Neural cell (in vitro differentiated cells): Measurements from ENCODE around the gene GATB. TPM values are rescaled to one million over a fixed set of nuclear protein-coding genes. Genes with fewer than 3 reads are reported as not detected.
A peak's percentile ranks its signal among the peaks of the same experiment; 100 is the strongest.

ENCODE experiments used
- H2AFZ ChIP-seq: fragments of 200-600, 300-800 bp; sonication (generic), shearing (Covaris generic); 2 replicates; pipeline ENCODE4 v1.6.0; 2014; ENCODE audit warnings: low read depth, mild to moderate bottlenecking, antibody characterized with exemption, low read length, moderate library complexity
- H3F3A ChIP-seq: fragments of 200-600 bp; shearing (Covaris generic); 2 replicates; pipeline ENCODE4 v1.6.1; 2016; ENCODE audit warnings: mild to moderate bottlenecking, moderate library complexity, mixed read lengths, antibody characterized with exemption, low read length; ENCODE audit not compliant: insufficient read depth, poor library complexity, severe bottlenecking
- H3K27ac ChIP-seq: fragments of 200-600, 300-800 bp; sonication (generic), shearing (Covaris generic); 2 replicates; pipeline ENCODE4 v1.5.1; 2014; ENCODE audit warnings: mild to moderate bottlenecking, low read length, moderate library complexity
- H3K27me3 ChIP-seq: fragments of 300-800, 200-600 bp; sonication (generic), shearing (Covaris generic); 2 replicates; pipeline ENCODE4 v1.6.0; 2014; ENCODE audit warnings: mild to moderate bottlenecking, low read depth, low read length, moderate library complexity; ENCODE audit not compliant: insufficient read depth
- H3K36me3 ChIP-seq: fragments of 300-800, 200-600 bp; sonication (generic), shearing (Covaris generic); 2 replicates; pipeline ENCODE4 v1.5.1; 2014; ENCODE audit warnings: mild to moderate bottlenecking, antibody characterized with exemption, low read length, moderate library complexity; ENCODE audit not compliant: insufficient read depth
- H3K4me2 ChIP-seq: fragments of 300-800, 200-600 bp; sonication (generic), shearing (Covaris generic); 2 replicates; pipeline ENCODE4 v1.6.0; 2014; ENCODE audit warnings: mild to moderate bottlenecking, low read length
- H3K4me3 ChIP-seq: fragments of 300-800, 200-600 bp; sonication (generic), shearing (Covaris generic); 2 replicates; pipeline ENCODE4 v1.5.1; 2014; ENCODE audit warnings: mild to moderate bottlenecking, low read length, moderate library complexity
- H3K79me2 ChIP-seq: fragments of 200-600 bp; shearing (Covaris generic); replicated peaks from 2 replicates; pipeline ENCODE4 v1.6.0; 2014; ENCODE audit warnings: mild to moderate bottlenecking, low read length, moderate library complexity; ENCODE audit not compliant: insufficient read depth
- H3K9ac ChIP-seq: fragments of 300-800, 200-600 bp; sonication (generic), shearing (Covaris generic); 2 replicates; pipeline ENCODE4 v1.6.1; 2016; ENCODE audit warnings: mild to moderate bottlenecking, low read length, mixed read lengths
- H3K9me2 ChIP-seq: fragments of 200-600 bp; shearing (Covaris generic); 2 replicates; pipeline ENCODE4 v1.6.1; 2016; ENCODE audit warnings: mild to moderate bottlenecking, low read length, mixed read lengths; ENCODE audit not compliant: insufficient read depth
- H3K9me3 ChIP-seq: fragments of 200-600, 300-800 bp; sonication (generic), shearing (Covaris generic); 2 replicates; pipeline ENCODE4 v1.6.1; 2016; ENCODE audit warnings: mild to moderate bottlenecking, mixed run types, low read length, moderate library complexity, mixed read lengths
- H4K20me1 ChIP-seq: fragments of 200-600 bp; shearing (Covaris generic); 2 replicates; pipeline ENCODE4 v1.6.1; 2016; ENCODE audit warnings: mild to moderate bottlenecking, mixed run types; ENCODE audit not compliant: insufficient read depth
- EP300 ChIP-seq: fragments of 450-650 bp; conservative IDR thresholded peaks from 2 replicates; pipeline ENCODE4 v1.6.1; 2014; ENCODE audit warnings: antibody characterized with exemption, mild to moderate bottlenecking, moderate library complexity; ENCODE audit not compliant: poor library complexity, severe bottlenecking
- EZH2 ChIP-seq: fragments of 200-600, 300-800 bp; shearing (Covaris generic), sonication (generic); IDR thresholded peaks from 2 replicates; pipeline ENCODE4 v1.6.1; 2014; ENCODE audit warnings: antibody characterized with exemption, low read length, borderline replicate concordance, mild to moderate bottlenecking; ENCODE audit not compliant: insufficient read depth, poor library complexity, severe bottlenecking
- MXI1 ChIP-seq: fragments of 450-650 bp; conservative IDR thresholded peaks from 2 replicates; pipeline ENCODE4 v1.6.1; 2014; ENCODE audit warnings: antibody characterized with exemption, mild to moderate bottlenecking; ENCODE audit not compliant: poor library complexity, severe bottlenecking
- POLR2AphosphoS5 ChIP-seq: IDR thresholded peaks from 2 replicates; pipeline ENCODE4 v1.6.1; 2012
- RAD21 ChIP-seq: fragments of 450-650 bp; conservative IDR thresholded peaks from 2 replicates; pipeline ENCODE4 v1.6.1; 2014; ENCODE audit warnings: antibody characterized with exemption, mild to moderate bottlenecking, moderate library complexity
- SMC3 ChIP-seq: fragments of 450-650 bp; conservative IDR thresholded peaks from 2 replicates; pipeline ENCODE4 v1.6.1; 2014; ENCODE audit warnings: antibody characterized with exemption, mild to moderate bottlenecking, moderate library complexity; ENCODE audit not compliant: poor library complexity
- TAF1 ChIP-seq: IDR thresholded peaks from 2 replicates; pipeline ENCODE4 v1.6.1; 2012; ENCODE audit warnings: low read depth
- polyA plus RNA-seq: library from polyadenylated mRNA; depleted of rRNA; stranded (reverse); fragments of >200 nt; gene quantifications from 2 replicates; pipeline ENCODE4 v1.2.3, GENCODE V29; 2014
- TF ChIP-seq, protein P1 (sequence below): IDR thresholded peaks from 2 replicates; pipeline ENCODE4 v1.6.1; 2012; ENCODE audit warnings: borderline replicate concordance
- TF ChIP-seq, protein P2 (sequence below): fragments of 450-650 bp; IDR thresholded peaks from 2 replicates; pipeline ENCODE4 v1.5.1; 2014; ENCODE audit warnings: antibody characterized with exemption, mild to moderate bottlenecking, moderate library complexity; ENCODE audit not compliant: poor library complexity, severe bottlenecking

GATB gene
- polyA plus RNA-seq, 1 donor from 2014 or later, result 15.3 TPM

DNA sequence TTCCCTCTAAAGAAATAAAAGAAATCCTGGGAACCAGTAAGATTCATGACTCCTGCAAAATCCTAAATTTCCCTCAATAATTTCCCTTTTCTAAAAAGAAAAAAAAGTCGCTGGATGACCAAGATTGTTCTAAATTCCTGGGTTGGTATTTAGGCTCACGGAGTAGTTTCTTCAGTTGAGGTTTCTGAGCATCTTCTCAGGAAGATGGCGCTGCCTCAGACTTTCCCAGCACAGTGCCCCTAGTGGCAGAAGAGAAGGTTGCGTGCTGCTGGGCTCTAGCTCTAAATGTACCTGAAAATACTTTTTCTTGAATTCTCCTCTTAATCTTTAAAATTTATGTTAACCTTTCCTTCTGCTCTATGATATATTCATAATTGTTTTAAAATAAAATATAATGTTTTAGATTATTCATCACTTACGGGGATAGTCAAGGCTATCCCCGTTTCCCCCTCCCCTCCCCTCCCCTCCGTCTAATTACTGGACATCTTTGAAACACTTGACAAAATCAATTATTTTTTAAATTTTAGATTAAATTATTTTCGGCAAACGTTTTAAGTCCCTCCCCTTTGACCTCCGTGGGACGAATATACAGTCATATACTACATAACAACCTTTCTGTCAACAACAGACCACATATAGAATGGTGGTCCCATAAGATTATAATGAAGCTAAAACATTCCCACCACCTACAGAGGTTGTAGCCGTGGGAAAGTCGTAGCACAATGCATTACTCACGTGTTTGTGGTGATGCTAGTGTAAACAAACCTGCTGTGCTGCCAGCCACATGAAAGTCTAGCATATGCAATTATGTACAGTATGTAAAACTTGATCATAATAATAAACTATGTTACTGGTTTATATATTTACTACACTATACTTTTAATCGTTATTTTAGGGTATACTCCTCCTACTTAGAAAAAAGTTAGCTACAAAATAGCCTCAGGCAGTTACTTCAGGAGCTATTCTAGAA, 41.0 kb upstream of the GATB start:
- TF ChIP-seq, protein P1, sequence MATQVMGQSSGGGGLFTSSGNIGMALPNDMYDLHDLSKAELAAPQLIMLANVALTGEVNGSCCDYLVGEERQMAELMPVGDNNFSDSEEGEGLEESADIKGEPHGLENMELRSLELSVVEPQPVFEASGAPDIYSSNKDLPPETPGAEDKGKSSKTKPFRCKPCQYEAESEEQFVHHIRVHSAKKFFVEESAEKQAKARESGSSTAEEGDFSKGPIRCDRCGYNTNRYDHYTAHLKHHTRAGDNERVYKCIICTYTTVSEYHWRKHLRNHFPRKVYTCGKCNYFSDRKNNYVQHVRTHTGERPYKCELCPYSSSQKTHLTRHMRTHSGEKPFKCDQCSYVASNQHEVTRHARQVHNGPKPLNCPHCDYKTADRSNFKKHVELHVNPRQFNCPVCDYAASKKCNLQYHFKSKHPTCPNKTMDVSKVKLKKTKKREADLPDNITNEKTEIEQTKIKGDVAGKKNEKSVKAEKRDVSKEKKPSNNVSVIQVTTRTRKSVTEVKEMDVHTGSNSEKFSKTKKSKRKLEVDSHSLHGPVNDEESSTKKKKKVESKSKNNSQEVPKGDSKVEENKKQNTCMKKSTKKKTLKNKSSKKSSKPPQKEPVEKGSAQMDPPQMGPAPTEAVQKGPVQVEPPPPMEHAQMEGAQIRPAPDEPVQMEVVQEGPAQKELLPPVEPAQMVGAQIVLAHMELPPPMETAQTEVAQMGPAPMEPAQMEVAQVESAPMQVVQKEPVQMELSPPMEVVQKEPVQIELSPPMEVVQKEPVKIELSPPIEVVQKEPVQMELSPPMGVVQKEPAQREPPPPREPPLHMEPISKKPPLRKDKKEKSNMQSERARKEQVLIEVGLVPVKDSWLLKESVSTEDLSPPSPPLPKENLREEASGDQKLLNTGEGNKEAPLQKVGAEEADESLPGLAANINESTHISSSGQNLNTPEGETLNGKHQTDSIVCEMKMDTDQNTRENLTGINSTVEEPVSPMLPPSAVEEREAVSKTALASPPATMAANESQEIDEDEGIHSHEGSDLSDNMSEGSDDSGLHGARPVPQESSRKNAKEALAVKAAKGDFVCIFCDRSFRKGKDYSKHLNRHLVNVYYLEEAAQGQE, result no peak
- TF ChIP-seq, protein P2, sequence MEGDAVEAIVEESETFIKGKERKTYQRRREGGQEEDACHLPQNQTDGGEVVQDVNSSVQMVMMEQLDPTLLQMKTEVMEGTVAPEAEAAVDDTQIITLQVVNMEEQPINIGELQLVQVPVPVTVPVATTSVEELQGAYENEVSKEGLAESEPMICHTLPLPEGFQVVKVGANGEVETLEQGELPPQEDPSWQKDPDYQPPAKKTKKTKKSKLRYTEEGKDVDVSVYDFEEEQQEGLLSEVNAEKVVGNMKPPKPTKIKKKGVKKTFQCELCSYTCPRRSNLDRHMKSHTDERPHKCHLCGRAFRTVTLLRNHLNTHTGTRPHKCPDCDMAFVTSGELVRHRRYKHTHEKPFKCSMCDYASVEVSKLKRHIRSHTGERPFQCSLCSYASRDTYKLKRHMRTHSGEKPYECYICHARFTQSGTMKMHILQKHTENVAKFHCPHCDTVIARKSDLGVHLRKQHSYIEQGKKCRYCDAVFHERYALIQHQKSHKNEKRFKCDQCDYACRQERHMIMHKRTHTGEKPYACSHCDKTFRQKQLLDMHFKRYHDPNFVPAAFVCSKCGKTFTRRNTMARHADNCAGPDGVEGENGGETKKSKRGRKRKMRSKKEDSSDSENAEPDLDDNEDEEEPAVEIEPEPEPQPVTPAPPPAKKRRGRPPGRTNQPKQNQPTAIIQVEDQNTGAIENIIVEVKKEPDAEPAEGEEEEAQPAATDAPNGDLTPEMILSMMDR, result peak; percentile 59
- no peak for TF ChIP-seq EP300
- H3F3A ChIP-seq, result no peaks in the 10 kb centered on the region

DNA sequence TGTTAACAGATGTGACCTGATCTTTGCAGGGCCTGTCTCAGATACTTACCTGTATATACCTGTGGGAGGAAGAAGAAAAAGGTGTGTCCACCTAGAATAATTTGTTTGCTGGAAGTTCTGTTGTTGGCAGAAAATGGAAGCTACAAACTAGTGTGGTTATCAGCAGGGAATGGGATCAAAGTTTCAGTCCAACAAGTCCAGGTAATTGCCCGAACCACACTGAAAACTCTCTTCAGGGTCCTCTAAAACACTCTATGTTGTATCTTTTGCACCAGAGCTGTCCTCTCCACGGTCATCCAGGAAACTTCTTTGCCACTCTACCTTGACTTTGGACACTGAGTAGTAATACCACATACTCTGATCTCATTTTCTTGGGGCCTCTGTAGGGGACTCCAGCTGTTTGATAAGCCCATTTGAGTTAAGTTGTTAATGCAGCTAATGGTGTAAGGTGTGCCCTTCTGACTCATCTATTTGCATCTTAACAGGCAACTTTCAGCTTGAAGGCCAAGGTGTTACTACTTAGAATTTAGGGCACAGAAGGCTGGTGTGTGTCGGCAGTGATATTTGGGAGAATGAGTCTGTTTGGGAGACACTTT, 38.7 kb upstream of the GATB start:
- H3K9me3 ChIP-seq, result no peaks in the 10 kb centered on the region
- no peaks in the 10 kb centered on the region for H3K27me3 ChIP-seq
- H3F3A ChIP-seq, result no peaks in the 10 kb centered on the region
- H2AFZ ChIP-seq, result no peak overlapping the region
- no peaks in the 10 kb centered on the region for H3K36me3 ChIP-seq
- peak overlapping the region; percentile 16 for H3K4me2 ChIP-seq
- no peaks in the 10 kb centered on the region for H3K9me2 ChIP-seq
- TF ChIP-seq, protein P1, result no peak
- TF ChIP-seq EZH2 (no peak), EP300 (no peak), POLR2AphosphoS5 (no peak), RAD21 (no peak), TAF1 (no peak), MXI1 (no peak), SMC3 (no peak)
- TF ChIP-seq, protein P2, result no peak
- no peak overlapping the region for H3K9ac ChIP-seq
- H3K79me2 ChIP-seq, result no peaks in the 10 kb centered on the region
- H3K4me3 ChIP-seq, result peak overlapping the region; percentile 34
- peak overlapping the region; percentile 76 for H3K27ac ChIP-seq
- no peaks in the 10 kb centered on the region for H4K20me1 ChIP-seq

More for the DNA sequence above, 41.0 kb upstream of the GATB start:
- Histone ChIP-seq H3K79me2 (no peaks in the 10 kb centered on the region), H3K27me3 (no peaks in the 10 kb centered on the region), H2AFZ (no peak overlapping the region), H3K27ac (no peak overlapping the region), H3K4me2 (no peak overlapping the region), H4K20me1 (no peaks in the 10 kb centered on the region), H3K36me3 (no peaks in the 10 kb centered on the region), H3K9me3 (no peaks in the 10 kb centered on the region), H3K4me3 (no peak overlapping the region), H3K9me2 (no peaks in the 10 kb centered on the region), H3K9ac (no peak overlapping the region)
